Measurements from ENCODE around the gene OPN3.

Gene OPN3

DNA sequence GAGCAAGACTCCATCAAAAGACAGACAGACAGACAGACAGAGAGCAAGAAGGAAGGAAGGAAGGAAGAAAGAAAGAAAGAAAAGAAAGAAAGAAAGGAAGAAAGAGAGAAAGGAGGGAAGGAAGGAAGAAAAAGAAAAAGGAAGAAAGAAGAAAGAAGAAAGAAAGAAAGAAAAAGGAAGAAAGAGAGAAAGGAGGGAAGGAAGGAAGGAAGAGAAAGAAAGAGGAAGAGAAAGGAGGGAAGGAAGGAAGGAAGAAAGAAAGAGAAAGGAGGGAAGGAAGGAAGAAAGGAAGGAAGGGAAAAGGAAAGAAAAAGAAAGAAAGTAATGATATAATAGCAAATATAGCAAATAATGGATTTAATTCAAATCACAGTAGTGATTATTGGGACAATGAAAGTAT, 32.7 kb downstream of the OPN3 start:
- Histone ChIP-seq H3K4me1 (no peaks in the 10 kb centered on the region), H3K9ac (no peak overlapping the region)

DNA sequence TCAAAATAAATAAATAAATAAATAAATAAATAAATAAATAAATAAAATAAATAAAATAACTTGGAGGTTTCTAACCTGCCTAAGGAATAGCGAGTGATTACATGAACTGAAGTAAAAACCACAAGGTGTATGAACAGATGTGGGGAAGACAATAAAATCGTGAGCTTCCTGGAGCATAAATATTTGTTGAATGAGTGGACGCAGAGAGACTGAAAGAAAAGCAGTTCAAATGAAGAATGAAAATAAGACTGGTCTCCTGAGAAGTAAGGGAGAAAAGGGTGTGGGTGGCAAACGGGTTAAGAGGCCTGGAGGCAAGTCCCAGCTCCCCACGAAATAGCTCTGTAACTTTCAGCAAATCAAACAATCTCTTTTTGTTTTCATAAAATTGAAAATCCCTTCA, 33.6 kb downstream of the OPN3 start:
- Histone ChIP-seq H3K9ac (no peak overlapping the region), H3K4me1 (no peaks in the 10 kb centered on the region), H3K27ac (no peak overlapping the region), H3K27me3 (ENCODE audit: control insufficient read depth, insufficient read depth, low read length) (no peaks in the 10 kb centered on the region), H3K4me3 (ENCODE audit: low read depth, low read length) (no peak overlapping the region), H3K4me2 (ENCODE audit: low read length) (no peak overlapping the region), H3K36me3 (ENCODE audit: control insufficient read depth, insufficient read depth, low read length) (no peaks in the 10 kb centered on the region), H3K9me3 (ENCODE audit: control insufficient read depth, low read length) (no peaks in the 10 kb centered on the region), H3K79me2 (no peaks in the 10 kb centered on the region), H2AFZ (no peak overlapping the region)
- TF ChIP-seq, protein P1, sequence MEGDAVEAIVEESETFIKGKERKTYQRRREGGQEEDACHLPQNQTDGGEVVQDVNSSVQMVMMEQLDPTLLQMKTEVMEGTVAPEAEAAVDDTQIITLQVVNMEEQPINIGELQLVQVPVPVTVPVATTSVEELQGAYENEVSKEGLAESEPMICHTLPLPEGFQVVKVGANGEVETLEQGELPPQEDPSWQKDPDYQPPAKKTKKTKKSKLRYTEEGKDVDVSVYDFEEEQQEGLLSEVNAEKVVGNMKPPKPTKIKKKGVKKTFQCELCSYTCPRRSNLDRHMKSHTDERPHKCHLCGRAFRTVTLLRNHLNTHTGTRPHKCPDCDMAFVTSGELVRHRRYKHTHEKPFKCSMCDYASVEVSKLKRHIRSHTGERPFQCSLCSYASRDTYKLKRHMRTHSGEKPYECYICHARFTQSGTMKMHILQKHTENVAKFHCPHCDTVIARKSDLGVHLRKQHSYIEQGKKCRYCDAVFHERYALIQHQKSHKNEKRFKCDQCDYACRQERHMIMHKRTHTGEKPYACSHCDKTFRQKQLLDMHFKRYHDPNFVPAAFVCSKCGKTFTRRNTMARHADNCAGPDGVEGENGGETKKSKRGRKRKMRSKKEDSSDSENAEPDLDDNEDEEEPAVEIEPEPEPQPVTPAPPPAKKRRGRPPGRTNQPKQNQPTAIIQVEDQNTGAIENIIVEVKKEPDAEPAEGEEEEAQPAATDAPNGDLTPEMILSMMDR (IDR thresholded peaks at IDR 0.05), result no peak

More for the DNA sequence above, 32.7 kb downstream of the OPN3 start:
- Histone ChIP-seq H3K27me3 (ENCODE audit: control insufficient read depth, insufficient read depth, low read length) (no peaks in the 10 kb centered on the region), H3K9me3 (ENCODE audit: control insufficient read depth, low read length) (no peaks in the 10 kb centered on the region), H2AFZ (no peak overlapping the region), H3K4me2 (ENCODE audit: low read length) (no peak overlapping the region), H3K4me3 (ENCODE audit: low read depth, low read length) (no peak overlapping the region), H3K36me3 (ENCODE audit: control insufficient read depth, insufficient read depth, low read length) (no peaks in the 10 kb centered on the region), H3K79me2 (no peaks in the 10 kb centered on the region), H3K27ac (no peak overlapping the region)
- TF ChIP-seq, protein P1 (IDR thresholded peaks at IDR 0.05), result no peak

DNA sequence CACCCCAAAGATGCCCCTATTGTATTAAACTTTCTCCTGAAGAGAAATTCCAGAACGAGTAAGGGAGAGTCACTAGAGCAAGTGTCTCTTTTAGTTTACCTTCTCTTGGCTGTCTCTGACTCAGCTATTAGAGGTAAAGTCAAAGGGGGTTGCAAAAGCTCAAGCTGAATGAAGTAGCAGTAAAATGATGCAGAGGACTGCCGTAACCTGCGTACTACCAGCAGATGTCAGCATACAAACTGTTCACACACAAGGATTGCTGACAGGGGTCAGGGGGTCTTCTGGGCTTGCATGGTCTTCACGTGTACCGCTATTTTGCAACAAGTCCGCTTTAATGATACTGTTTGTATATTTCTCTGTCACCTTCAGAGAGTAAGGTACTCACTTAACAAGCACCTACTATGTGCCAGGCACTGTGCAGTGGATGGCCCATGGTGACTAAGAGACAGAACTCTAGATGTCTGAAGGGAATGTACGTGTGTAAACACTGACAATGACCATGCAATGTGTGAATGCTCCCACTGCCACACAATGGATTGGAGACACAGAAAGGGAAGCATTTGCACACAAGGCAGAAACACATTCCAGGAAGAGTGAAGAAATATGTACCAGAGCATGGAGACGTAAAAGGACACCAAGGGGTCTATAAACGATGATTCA, 34.9 kb downstream of the OPN3 start:
- H3K9ac ChIP-seq, result no peak overlapping the region
- H2AFZ ChIP-seq, result no peak overlapping the region
- no peak overlapping the region for H3K4me3 ChIP-seq (ENCODE audit: low read depth, low read length)
- TF ChIP-seq, protein P1 (IDR thresholded peaks at IDR 0.05), result no peak
- H3K4me1 ChIP-seq, result no peaks in the 10 kb centered on the region
- H3K4me2 ChIP-seq (ENCODE audit: low read length), result no peak overlapping the region
- no peaks in the 10 kb centered on the region for H3K9me3 ChIP-seq (ENCODE audit: control insufficient read depth, low read length)
- no peaks in the 10 kb centered on the region for H3K27me3 ChIP-seq (ENCODE audit: control insufficient read depth, insufficient read depth, low read length)
- H3K27ac ChIP-seq, result no peak overlapping the region
- H3K36me3 ChIP-seq (ENCODE audit: control insufficient read depth, insufficient read depth, low read length), result no peaks in the 10 kb centered on the region
- no peaks in the 10 kb centered on the region for H3K79me2 ChIP-seq

DNA sequence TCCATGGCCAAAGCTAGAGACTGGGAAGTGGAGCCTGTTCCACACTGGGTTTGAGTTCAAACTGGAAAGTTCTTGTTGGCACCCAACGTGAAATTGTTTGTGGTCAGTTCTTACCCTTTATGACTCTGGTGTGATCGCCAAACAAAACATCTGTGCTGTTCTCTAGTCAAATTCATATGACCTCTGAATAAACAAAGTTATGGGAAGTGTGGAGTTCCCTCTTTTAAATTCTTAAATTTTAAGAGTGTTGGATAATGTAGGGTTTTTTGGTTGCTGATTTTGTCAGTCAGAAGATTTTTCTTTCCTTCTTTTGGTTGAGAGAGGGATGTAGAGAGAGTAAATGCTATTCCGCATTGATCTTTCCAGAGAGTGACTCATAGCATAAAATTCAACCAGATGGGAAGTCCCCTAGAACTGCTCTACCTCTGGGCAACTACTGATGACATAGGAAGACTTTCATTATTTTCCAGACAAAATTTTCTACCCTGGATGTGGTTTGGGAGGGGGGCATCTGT, 36.4 kb downstream of the OPN3 start:
- Histone ChIP-seq H3K4me3 (ENCODE audit: low read depth, low read length) (no peak overlapping the region), H3K79me2 (no peaks in the 10 kb centered on the region), H3K36me3 (ENCODE audit: control insufficient read depth, insufficient read depth, low read length) (no peaks in the 10 kb centered on the region), H3K27me3 (ENCODE audit: control insufficient read depth, insufficient read depth, low read length) (no peaks in the 10 kb centered on the region), H3K4me2 (ENCODE audit: low read length) (no peak overlapping the region), H3K4me1 (no peaks in the 10 kb centered on the region), H3K27ac (no peak overlapping the region), H3K9me3 (ENCODE audit: control insufficient read depth, low read length) (no peaks in the 10 kb centered on the region), H2AFZ (no peak overlapping the region), H3K9ac (no peak overlapping the region)
- TF ChIP-seq, protein P1 (IDR thresholded peaks at IDR 0.05), result no peak

DNA sequence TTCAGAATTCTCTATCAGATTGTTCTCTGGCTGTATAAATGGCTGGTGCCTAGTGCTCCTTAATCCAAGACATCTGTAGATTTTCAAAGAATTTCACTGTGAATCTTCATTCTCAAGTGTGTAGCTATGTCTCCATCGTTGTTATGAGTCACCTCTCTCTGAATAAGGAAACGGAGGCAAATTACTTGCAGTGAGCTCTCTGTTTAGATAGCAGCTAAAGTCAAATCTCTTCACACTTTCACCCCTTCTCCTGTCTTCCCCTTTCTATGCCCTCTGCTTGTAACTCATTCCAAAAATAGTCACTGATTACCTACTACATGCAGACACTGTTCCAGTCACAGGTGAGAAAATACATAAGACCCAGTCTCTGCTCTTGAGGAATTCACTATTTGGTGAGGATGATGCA, 39.7 kb downstream of the OPN3 start:
- Histone ChIP-seq H3K27me3 (ENCODE audit: control insufficient read depth, insufficient read depth, low read length) (no peaks in the 10 kb centered on the region), H3K9me3 (ENCODE audit: control insufficient read depth, low read length) (no peaks in the 10 kb centered on the region), H3K9ac (no peak overlapping the region), H3K36me3 (ENCODE audit: control insufficient read depth, insufficient read depth, low read length) (no peaks in the 10 kb centered on the region), H3K4me3 (ENCODE audit: low read depth, low read length) (no peak overlapping the region), H3K4me1 (no peaks in the 10 kb centered on the region), H3K79me2 (no peaks in the 10 kb centered on the region), H2AFZ (no peak overlapping the region), H3K27ac (no peak overlapping the region), H3K4me2 (ENCODE audit: low read length) (no peak overlapping the region)
- TF ChIP-seq, protein P1 (IDR thresholded peaks at IDR 0.05), result no peak

All from parathyroid adenoma (tissue), 2 donors.